RWPE1 (cell line): ENCODE measurements around the gene LRP1B.

Experiments
- CTCF ChIA-PET: fragments of 350-600 bp; sonication (Branson Sonifier 250); formaldehyde crosslinking; extraction: SDS; loops from one replicate; lab custom pipeline; 2021; lab: Yijun Ruan, JAX
- POLR2A ChIA-PET: fragments of 400-600 bp; formaldehyde crosslinking; extraction: SDS; loops from one replicate; lab custom pipeline; 2020; ENCODE audit warnings: antibody characterized with exemption; ENCODE audit not compliant: low non-redundant PET; lab: Yijun Ruan, JAX
- DNase-seq: peaks from one replicate; pipeline ENCODE4 v3.0.0; 2012; ENCODE audit warnings: low spot score
- H3K27ac ChIP-seq: fragments of 450-650 bp; 2 replicates; pipeline ENCODE4 v1.5.1; 2017
- CTCF ChIP-seq: fragments of 450-650 bp; conservative IDR thresholded peaks from 2 replicates; pipeline ENCODE4 v1.5.1; 2017; ENCODE audit warnings: low read depth, mild to moderate bottlenecking

Gene LRP1B

GRCh38 chr2:140621583-140622362 lies 1509.0 kb downstream of the LRP1B start:
- H3K27ac ChIP-seq: no peak overlapping the region
- CTCF ChIA-PET: no interaction called here
- POLR2A ChIA-PET: no interaction called here
- no peak for DNase-seq
- TF ChIP-seq CTCF: no peak

- CTCF ChIA-PET: no interaction called here
- DNase-seq: no peak
- POLR2A ChIA-PET: no interaction called here
- no peak for TF ChIP-seq CTCF
- no peak overlapping the region for H3K27ac ChIP-seq
Observed at GRCh38 chr2:140604788-140605187, 1526.0 kb downstream of the LRP1B start.

GRCh38 chr2:140604096-140604495 lies 1526.7 kb downstream of the LRP1B start:
- no peak for TF ChIP-seq CTCF
- CTCF ChIA-PET: no interaction called here

DNA sequence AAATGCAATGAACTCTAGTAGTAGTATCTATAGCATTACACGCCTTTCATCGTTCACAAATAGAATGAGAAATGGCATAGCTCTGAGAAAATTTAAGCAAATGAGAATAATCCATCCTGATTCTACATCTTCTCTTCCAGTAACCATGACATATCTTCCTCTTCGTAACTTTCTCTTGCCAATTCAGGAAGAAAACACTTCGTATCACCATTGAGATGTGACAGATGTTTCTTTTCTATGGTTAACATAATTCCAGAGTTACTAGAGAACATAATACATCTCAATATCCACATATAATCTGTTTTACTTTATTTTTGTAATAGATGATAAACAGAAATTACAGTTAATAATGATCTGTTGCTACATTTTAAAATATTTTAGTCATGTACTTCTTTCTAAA lies 1527.4 kb downstream of the LRP1B start:
- no peak for TF ChIP-seq CTCF
- no peak for DNase-seq
- H3K27ac ChIP-seq: no peak overlapping the region
- ChIA-PET POLR2A (no interaction called here), CTCF (interaction anchor here (0.9 kb wide), 1 partner anchor 17 kb away, joined by 3 read pairs; no protein-coding TSS in a partner anchor)

More at GRCh38 chr2:140604096-140604495, 1526.7 kb downstream of the LRP1B start:
- POLR2A ChIA-PET: no interaction called here
- no peak overlapping the region for H3K27ac ChIP-seq
- DNase-seq: no peak

DNA sequence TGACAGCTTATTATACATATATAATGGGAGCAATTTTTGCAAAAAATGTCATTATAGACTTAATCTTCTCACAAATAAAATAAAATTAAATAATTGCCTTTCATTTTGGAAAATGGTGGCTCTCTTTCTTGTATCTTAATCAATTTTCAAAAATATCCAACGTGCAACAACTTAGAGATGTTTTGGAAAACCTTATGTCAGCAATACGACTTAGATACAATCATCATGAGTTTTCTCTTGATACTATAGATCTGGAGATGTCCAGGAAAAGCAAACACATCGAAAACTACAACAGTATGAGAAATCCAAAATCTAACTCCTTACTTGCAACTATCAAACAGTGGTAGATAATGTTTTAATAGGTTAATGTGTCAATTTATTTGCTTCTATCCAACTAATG lies 1529.0 kb downstream of the LRP1B start:
- ChIA-PET POLR2A (no interaction called here), CTCF (no interaction called here)
- H3K27ac ChIP-seq: no peak overlapping the region
- no peak for DNase-seq
- TF ChIP-seq CTCF: no peak

DNA sequence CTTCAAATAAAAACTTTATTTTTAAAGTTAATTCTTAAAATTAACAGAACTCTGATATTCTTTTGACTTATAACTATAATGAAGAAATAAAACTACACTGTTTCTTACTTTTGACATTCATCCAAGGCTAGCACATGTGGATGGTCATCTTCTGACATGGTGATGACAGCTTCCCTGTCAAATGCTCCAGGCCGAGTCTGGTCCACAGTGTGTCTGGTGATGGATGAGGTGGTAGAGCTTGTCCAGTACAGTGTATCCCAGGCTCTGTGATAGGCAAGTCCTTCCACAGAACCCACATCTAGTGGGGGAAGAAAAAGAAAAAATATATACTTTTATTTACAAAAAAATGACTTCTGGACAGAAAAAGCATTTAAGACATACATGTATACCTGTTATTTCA lies 1529.5 kb downstream of the LRP1B start:
- TF ChIP-seq CTCF: no peak
- POLR2A ChIA-PET: no interaction called here
- no peak for DNase-seq
- CTCF ChIA-PET: no interaction called here
- H3K27ac ChIP-seq: no peak overlapping the region
